ENCODE data around the gene EFNB1. TPM values are rescaled to one million over a fixed set of nuclear protein-coding genes. Genes with fewer than 3 reads are reported as not detected.

EFNB1 gene
- polyA plus RNA-seq, 1 donor (not counting 4 experiments of a cell fraction or from before 2014, with no cell fraction given) = 90.3 TPM

- Histone ChIP-seq H3K4me3 (ENCODE audit: control insufficient read depth in 2 of 3, extremely low read depth in 1 of 3, insufficient read depth in 2 of 3, low read depth in 1 of 3, low read length in 3 of 3) (no peak overlapping the region), H4K20me1 (ENCODE audit: control insufficient read depth, extremely low read depth, insufficient read depth, low read length) (no peaks in the 10 kb centered on the region), H3K9me3 (ENCODE audit: control insufficient read depth, low read depth, low read length) (no peaks in the 10 kb centered on the region), H3K4me1 (ENCODE audit: control insufficient read depth, extremely low read depth, insufficient read depth, low read length) (peaks cover 50% of the 10 kb centered on the region), H3K9me1 (ENCODE audit: control insufficient read depth, extremely low read depth, insufficient read depth, low read length) (no peaks in the 10 kb centered on the region), H3K27ac (ENCODE audit: control insufficient read depth, insufficient read depth, low read length) (peak overlapping the region; percentile 71), H3K27me3 (ENCODE audit: control insufficient read depth, extremely low read depth, insufficient read depth, low read length) (no peaks in the 10 kb centered on the region), H3K36me3 (ENCODE audit: control insufficient read depth in 2 of 2, extremely low read depth in 1 of 2, insufficient read depth in 2 of 2, low read length in 2 of 2) (peaks cover 3 to 18% of the 10 kb centered on the region in 2 experiments), H3K4me2 (ENCODE audit: control insufficient read depth, extremely low read depth, insufficient read depth, low read depth, low read length) (no peak overlapping the region), H3K9ac (ENCODE audit: control insufficient read depth, extremely low read depth, insufficient read depth, low read length) (peak overlapping the region; percentile 47), H2AFZ (ENCODE audit: control insufficient read depth, low read length) (no peak overlapping the region), H3K79me2 (ENCODE audit: control insufficient read depth, insufficient read depth, low read length) (peaks cover 15% of the 10 kb centered on the region)
- TF ChIP-seq CTCF (optimal IDR thresholded peaks at IDR 0.05 in 1 of 3, IDR thresholded peaks at IDR 0.05 in 1 of 3, conservative IDR thresholded peaks at IDR 0.05 in 1 of 3; ENCODE audit: extremely low read depth in 1 of 3, insufficient read depth in 2 of 3, low read length in 3 of 3) (peak in 2 of 3 experiments; percentile 10 to 20), EZH2 (IDR thresholded peaks at IDR 0.05; ENCODE audit: low read length) (no peak)
- FAIRE-seq (peak; percentile 58), DNase-seq (ENCODE audit: low read depth, low spot score) (no peak)
- dilution Hi-C loops (cut with MboI; ENCODE audit: extremely low pct_ligation_motif_present, low sequenced_read_pairs) = no loop called here
Observed at GRCh38 chrX:68843992-68844391, 15.2 kb downstream of the EFNB1 start.

GRCh38 chrX:68844581-68844980, 15.8 kb downstream of the EFNB1 start:
- FAIRE-seq (no peak), DNase-seq (ENCODE audit: low read depth, low spot score) (no peak)
- no peak overlapping the region for H2AFZ ChIP-seq (ENCODE audit: control insufficient read depth, low read length)
- no peaks in the 10 kb centered on the region for H4K20me1 ChIP-seq (ENCODE audit: control insufficient read depth, extremely low read depth, insufficient read depth, low read length)
- H3K27me3 ChIP-seq (ENCODE audit: control insufficient read depth, extremely low read depth, insufficient read depth, low read length) = no peaks in the 10 kb centered on the region
- no peak overlapping the region for H3K4me2 ChIP-seq (ENCODE audit: control insufficient read depth, extremely low read depth, insufficient read depth, low read depth, low read length)
- H3K9me3 ChIP-seq (ENCODE audit: control insufficient read depth, low read depth, low read length) = no peaks in the 10 kb centered on the region
- peaks cover 46% of the 10 kb centered on the region for H3K4me1 ChIP-seq (ENCODE audit: control insufficient read depth, extremely low read depth, insufficient read depth, low read length)
- peaks cover 1 to 12% of the 10 kb centered on the region in 2 experiments for H3K36me3 ChIP-seq (ENCODE audit: control insufficient read depth in 2 of 2, extremely low read depth in 1 of 2, insufficient read depth in 2 of 2, low read length in 2 of 2)
- TF ChIP-seq EZH2 (IDR thresholded peaks at IDR 0.05; ENCODE audit: low read length) = no peak
- TF ChIP-seq CTCF (optimal IDR thresholded peaks at IDR 0.05 in 1 of 3, IDR thresholded peaks at IDR 0.05 in 1 of 3, conservative IDR thresholded peaks at IDR 0.05 in 1 of 3; ENCODE audit: extremely low read depth in 1 of 3, insufficient read depth in 2 of 3, low read length in 3 of 3) = no peak
- dilution Hi-C loops (cut with MboI; ENCODE audit: extremely low pct_ligation_motif_present, low sequenced_read_pairs) = no loop called here
- peaks cover 9% of the 10 kb centered on the region for H3K79me2 ChIP-seq (ENCODE audit: control insufficient read depth, insufficient read depth, low read length)
- peak overlapping the region; percentile 26 for H3K9ac ChIP-seq (ENCODE audit: control insufficient read depth, extremely low read depth, insufficient read depth, low read length)
- no peak overlapping the region for H3K4me3 ChIP-seq (ENCODE audit: control insufficient read depth in 2 of 3, extremely low read depth in 1 of 3, insufficient read depth in 2 of 3, low read depth in 1 of 3, low read length in 3 of 3)
- no peaks in the 10 kb centered on the region for H3K9me1 ChIP-seq (ENCODE audit: control insufficient read depth, extremely low read depth, insufficient read depth, low read length)
- H3K27ac ChIP-seq (ENCODE audit: control insufficient read depth, insufficient read depth, low read length) = peak overlapping the region; percentile 71
